Ovary (tissue), 9 donors: ENCODE measurements around the gene CHCHD6. TPM values are rescaled to one million over a fixed set of nuclear protein-coding genes. Genes with fewer than 3 reads are reported as not detected.

Source experiments
- DNase-seq, 5 donors: peaks; one replicate each; pipeline ENCODE4 v3.0.0-alpha.2; 2019 to 2020
- H3K27ac ChIP-seq, 2 donors: fragments of 200-600 bp; one replicate each; pipeline versions ENCODE4 v1.5.1 to v1.8.0; 2019 to 2022
- H3K27me3 ChIP-seq: fragments of 200-600 bp; one replicate; pipeline ENCODE4 v1.8.0; 2022
- H3K36me3 ChIP-seq: fragments of 200-600 bp; sonication (generic); one replicate; pipeline ENCODE4 v1.5.1; 2019
- H3K4me1 ChIP-seq: one replicate; pipeline ENCODE4 v1.8.1; 2013; ENCODE audit warnings: mild to moderate bottlenecking, moderate library complexity; ENCODE audit not compliant: insufficient read depth
- H3K4me3 ChIP-seq: fragments of 200-600 bp; sonication (generic); one replicate; pipeline ENCODE4 v1.5.1; 2017
- H3K9me3 ChIP-seq, 2 donors: fragments of 200-600 bp in 1 of 2; sonication (generic) in 1 of 2; one replicate each; pipeline versions ENCODE4 v1.5.1 to v1.8.1; 2013 to 2019; ENCODE audit warnings: mild to moderate bottlenecking in 1 of 2, moderate library complexity in 1 of 2
- EP300 ChIP-seq: sonication (generic); formaldehyde crosslinking; IDR thresholded peaks from one replicate; pipeline ENCODE4 v1.6.1; 2017; ENCODE audit warnings: antibody characterized with exemption
- POLR2A ChIP-seq: fragments of 450-650 bp; IDR thresholded peaks from one replicate; pipeline ENCODE4 v1.6.1; 2017; ENCODE audit warnings: antibody characterized with exemption, mild to moderate bottlenecking, moderate library complexity
- WGBS, 3 donors: extraction: QIAGEN DNeasy Blood & Tissue Kit in 1 of 3; methylation state at CpG; one replicate each; pipeline versions ENCODE4 v1.1.5 to v1.1.7; 2013 to 2017; 5-methylcytosine and 5-hydroxymethylcytosine counted together
- intact Hi-C, 4 donors: fragments of 100-400 bp; cut with DNase I; formaldehyde crosslinking; loops; one replicate each; pipeline versions ENCODE4 v1.11.0 to v1.15.1; 2022 to 2023
- polyA plus RNA-seq, 2 donors: library from polyadenylated mRNA; stranded (reverse); fragments of 200-250 nt in 1 of 2; fragments of 350-450 nt in 1 of 2; fragmentation: Illumina TruSeq in 1 of 2; extraction: RNeasy Lipid Tissue Mini Kit (QIAGEN cat#74804) in 1 of 2; gene quantifications; one replicate each; pipeline ENCODE4 v1.2.3, GENCODE V29; 2013 to 2014
- total RNA-seq, 7 donors: library from RNA; depleted of rRNA in 2 of 7; stranded (reverse); fragments of >200 nt in 2 of 7; fragmentation: NEBNext Ultra II Directional in 3 of 7; extraction: Animal tissue kit (Norgen Biotek cat#: 25700) in 3 of 7; gene quantifications; one replicate each; pipeline versions ENCODE4 v1.1.0 to v1.2.4, GENCODE V29; 2016 to 2023
- TF ChIP-seq, protein P1 (sequence below), 3 donors: fragments of 450-650 bp in 2 of 3; fragments of 200-600 bp in 1 of 3; IDR thresholded peaks; one replicate each; pipeline versions ENCODE4 v1.5.1 to v1.8.0; 2016 to 2022; ENCODE audit warnings: antibody characterized with exemption in 3 of 3, mild to moderate bottlenecking in 1 of 3
- donor health status: DM: no; HTN: no; CAD: no; lungs with moderate emphysema.
- donor health status: DM: no; HTN: no; CAD: no.
- donor health status: Bipolar disorder and iron deficiency.
- donor health status: DM: yes; HTN: yes; CAD: no.
- donor health status: DM: no; HTN: no; CAD: no.
- donor health status: DM: yes; HTN: yes; CAD: no.

CHCHD6 gene
- total and polyA plus RNA-seq, 9 donors = 8.5 to 24.6 (median 19.5) TPM

DNA sequence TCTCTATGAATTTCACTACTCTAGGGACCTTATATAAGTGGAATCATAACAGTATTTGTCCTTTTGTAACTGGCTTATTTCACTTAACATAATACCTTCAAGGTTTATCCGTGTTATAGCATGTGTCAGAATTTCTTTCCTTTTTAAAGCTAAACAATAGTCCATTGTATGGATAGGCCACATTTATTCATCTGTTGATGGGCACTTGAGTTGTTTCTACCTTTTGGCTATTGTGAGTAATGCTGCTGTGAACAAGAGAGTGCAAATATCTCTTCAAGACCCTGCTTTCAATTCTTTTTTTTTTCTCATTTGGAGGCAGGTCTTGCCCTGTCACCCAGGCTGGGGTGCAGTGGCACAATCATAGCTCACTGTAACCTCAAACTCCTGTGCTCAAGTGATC lies 56.5 kb downstream of the CHCHD6 start:
- intact Hi-C loops = no loop called here
- WGBS, 3 donors = 88 to 96% (median 95%) methylated on average over 1 of the region's 1 CpG
- Histone ChIP-seq H3K4me3 (no peak overlapping the region), H3K9me3 (no peaks in the 10 kb centered on the region), H3K27ac (no peak overlapping the region), H3K4me1 (no peaks in the 10 kb centered on the region), H3K36me3 (no peaks in the 10 kb centered on the region), H3K27me3 (no peaks in the 10 kb centered on the region)
- no peak for DNase-seq
- TF ChIP-seq POLR2A (no peak), EP300 (no peak)
- TF ChIP-seq, protein P1, sequence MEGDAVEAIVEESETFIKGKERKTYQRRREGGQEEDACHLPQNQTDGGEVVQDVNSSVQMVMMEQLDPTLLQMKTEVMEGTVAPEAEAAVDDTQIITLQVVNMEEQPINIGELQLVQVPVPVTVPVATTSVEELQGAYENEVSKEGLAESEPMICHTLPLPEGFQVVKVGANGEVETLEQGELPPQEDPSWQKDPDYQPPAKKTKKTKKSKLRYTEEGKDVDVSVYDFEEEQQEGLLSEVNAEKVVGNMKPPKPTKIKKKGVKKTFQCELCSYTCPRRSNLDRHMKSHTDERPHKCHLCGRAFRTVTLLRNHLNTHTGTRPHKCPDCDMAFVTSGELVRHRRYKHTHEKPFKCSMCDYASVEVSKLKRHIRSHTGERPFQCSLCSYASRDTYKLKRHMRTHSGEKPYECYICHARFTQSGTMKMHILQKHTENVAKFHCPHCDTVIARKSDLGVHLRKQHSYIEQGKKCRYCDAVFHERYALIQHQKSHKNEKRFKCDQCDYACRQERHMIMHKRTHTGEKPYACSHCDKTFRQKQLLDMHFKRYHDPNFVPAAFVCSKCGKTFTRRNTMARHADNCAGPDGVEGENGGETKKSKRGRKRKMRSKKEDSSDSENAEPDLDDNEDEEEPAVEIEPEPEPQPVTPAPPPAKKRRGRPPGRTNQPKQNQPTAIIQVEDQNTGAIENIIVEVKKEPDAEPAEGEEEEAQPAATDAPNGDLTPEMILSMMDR (IDR thresholded peaks at IDR 0.05) = no peak

DNA sequence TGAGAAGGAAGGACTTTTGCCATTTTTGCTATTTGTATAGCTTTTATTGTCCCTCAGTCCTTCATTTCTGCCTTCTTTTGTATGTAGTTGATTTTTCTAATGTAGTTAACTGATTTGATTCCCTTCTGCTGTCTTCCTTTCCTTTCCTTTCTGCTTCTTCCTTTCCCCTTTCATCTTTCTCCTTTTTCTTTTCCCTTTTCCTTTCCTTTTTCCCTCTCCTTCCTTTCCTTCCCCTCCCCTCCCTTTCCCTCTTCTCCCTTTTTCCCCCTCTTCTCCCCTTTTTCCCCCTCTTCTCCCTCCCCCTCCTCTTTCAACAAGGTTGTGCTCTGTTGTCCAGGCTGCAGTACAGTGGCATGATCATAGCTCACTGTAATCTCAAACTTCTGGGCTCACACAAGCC lies 59.0 kb downstream of the CHCHD6 start:
- DNase-seq = no peak
- Histone ChIP-seq H3K27ac (no peak overlapping the region), H3K9me3 (no peaks in the 10 kb centered on the region), H3K36me3 (no peaks in the 10 kb centered on the region), H3K27me3 (no peaks in the 10 kb centered on the region), H3K4me3 (no peak overlapping the region), H3K4me1 (no peaks in the 10 kb centered on the region)
- intact Hi-C loops = no loop called here
- TF ChIP-seq, protein P1 (IDR thresholded peaks at IDR 0.05) = no peak
- TF ChIP-seq POLR2A (no peak), EP300 (no peak)

DNA sequence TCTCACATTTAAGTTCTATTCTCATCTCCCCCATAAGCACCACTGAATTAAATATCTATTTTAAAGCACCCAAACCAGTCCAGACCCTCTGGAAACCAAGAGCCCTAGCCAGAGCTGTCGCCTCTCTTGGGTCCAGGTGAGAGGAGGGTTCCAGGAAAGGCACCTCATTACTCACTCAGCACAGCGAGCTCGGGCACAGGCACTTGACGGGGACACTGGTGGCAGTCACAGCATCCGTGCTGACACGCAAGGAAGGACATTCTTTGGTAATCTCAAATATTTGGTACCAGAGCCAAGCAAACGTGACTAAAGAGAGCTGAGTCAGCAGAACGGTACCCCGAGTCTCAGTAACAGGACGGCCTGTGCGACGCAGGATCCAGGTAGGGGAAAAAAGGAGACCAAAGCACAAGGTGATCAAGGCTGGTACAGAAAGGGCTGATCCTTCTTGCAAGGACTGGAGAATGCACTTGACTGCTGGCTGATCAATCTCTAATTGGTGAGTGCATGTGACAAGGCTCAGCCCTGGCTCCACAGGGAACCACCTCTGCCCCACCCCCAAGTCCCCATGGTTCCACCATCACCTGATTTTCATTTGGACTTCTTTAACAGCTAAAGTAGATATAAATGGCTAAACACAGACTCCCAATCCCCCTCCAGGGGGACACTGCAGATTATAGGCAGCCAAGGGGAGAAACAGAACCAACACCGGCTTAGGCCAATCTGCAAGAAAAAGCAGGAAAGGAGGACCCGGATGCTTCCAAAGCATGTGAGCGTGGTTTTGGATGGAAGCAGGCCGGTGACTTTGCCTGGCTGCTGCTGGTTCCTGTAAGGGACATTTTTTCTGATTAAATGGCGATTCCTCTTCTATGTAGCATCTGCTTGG lies 61.4 kb downstream of the CHCHD6 start:
- Histone ChIP-seq H3K36me3 (no peaks in the 10 kb centered on the region), H3K4me1 (no peaks in the 10 kb centered on the region), H3K27ac (no peak overlapping the region), H3K4me3 (no peak overlapping the region), H3K27me3 (no peaks in the 10 kb centered on the region), H3K9me3 (no peaks in the 10 kb centered on the region)
- DNase-seq = no peak
- WGBS, 3 donors = 90 to 94% (median 92%) methylated on average over 17 of the region's 17 CpGs
- TF ChIP-seq, protein P1 (IDR thresholded peaks at IDR 0.05) = no peak
- TF ChIP-seq POLR2A (no peak), EP300 (no peak)
- intact Hi-C loops = no loop called here

DNA sequence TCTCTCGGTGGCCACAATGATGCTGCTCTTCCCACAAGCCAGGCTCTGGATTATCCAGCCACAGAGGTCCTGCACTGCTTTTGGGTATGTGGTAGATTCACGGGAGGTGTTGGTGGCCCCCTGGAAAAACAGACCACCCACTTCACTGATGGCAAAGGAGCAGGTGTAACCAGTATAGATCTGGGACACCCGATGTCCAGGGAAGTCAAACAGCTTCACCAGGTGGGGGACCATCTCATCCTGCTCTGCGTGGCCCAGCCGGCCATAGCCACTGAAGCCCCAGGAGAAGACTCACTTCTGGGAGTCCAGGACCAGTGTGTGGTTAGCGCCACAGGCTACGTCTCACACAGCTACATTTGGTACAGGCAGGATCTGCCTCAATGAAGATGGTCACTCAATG lies 62.6 kb downstream of the CHCHD6 start:
- H3K9me3 ChIP-seq = no peaks in the 10 kb centered on the region
- H3K4me1 ChIP-seq = no peaks in the 10 kb centered on the region
- no peak overlapping the region for H3K27ac ChIP-seq
- H3K4me3 ChIP-seq = no peak overlapping the region
- TF ChIP-seq EP300 (no peak), POLR2A (no peak)
- TF ChIP-seq, protein P1 (IDR thresholded peaks at IDR 0.05) = no peak
- no peak for DNase-seq
- H3K27me3 ChIP-seq = no peaks in the 10 kb centered on the region
- H3K36me3 ChIP-seq = no peaks in the 10 kb centered on the region
- intact Hi-C loops = no loop called here
- WGBS, 3 donors = 98% methylated on average over 7 of the region's 7 CpGs
